DND-41 (cell line): ENCODE measurements around the gene PNLIPRP3.

Source experiments
- ATAC-seq: fragments of 200-7000 bp; cut with Tn5 transposase; 3 replicates; pipeline ENCODE4 v1.9.1; 2021; ENCODE audit warnings: low read depth; ENCODE audit not compliant: insufficient read depth
- DNase-seq: peaks from one replicate; pipeline ENCODE4 v3.0.0-alpha.2; 2020
- H2AFZ ChIP-seq: 2 replicates; pipeline ENCODE4 v1.6.0; 2012; ENCODE audit warnings: low read depth, low read length
- H3K27ac ChIP-seq: 2 replicates; pipeline ENCODE4 v1.5.1; 2012; ENCODE audit warnings: low read length, inconsistent platforms
- H3K27me3 ChIP-seq: fragments of 200-600 bp; sonication (generic); 2 replicates; pipeline ENCODE4 v1.6.0; 2012; ENCODE audit warnings: low read length, mild to moderate bottlenecking, inconsistent platforms; ENCODE audit not compliant: insufficient read depth, poor library complexity
- H3K36me3 ChIP-seq: 2 replicates; pipeline ENCODE4 v1.5.1; 2012; ENCODE audit warnings: low read length, inconsistent platforms; ENCODE audit not compliant: insufficient read depth
- H3K4me1 ChIP-seq: 2 replicates; pipeline ENCODE4 v1.5.1; 2012; ENCODE audit warnings: mild to moderate bottlenecking, low read length; ENCODE audit not compliant: insufficient read depth
- H3K4me2 ChIP-seq: 2 replicates; pipeline ENCODE4 v1.6.0; 2012; ENCODE audit warnings: mild to moderate bottlenecking, moderate library complexity, low read length, inconsistent platforms; ENCODE audit not compliant: insufficient read depth
- H3K4me3 ChIP-seq, 2 experiments: fragments of 200-600 bp in 1 of 2; shearing (Covaris generic) in 1 of 2; 2 replicates each; pipeline ENCODE4 v1.5.1; 2012 to 2016; ENCODE audit warnings: inconsistent platforms in 2 of 2, low read length in 2 of 2, mild to moderate bottlenecking in 2 of 2, low read depth in 1 of 2, moderate library complexity in 1 of 2
- H3K79me2 ChIP-seq: 2 replicates; pipeline ENCODE4 v1.6.0; 2012; ENCODE audit warnings: low read length, inconsistent platforms; ENCODE audit not compliant: insufficient read depth
- H3K9ac ChIP-seq: 2 replicates; pipeline ENCODE4 v1.6.0; 2012; ENCODE audit warnings: low read depth, mild to moderate bottlenecking, inconsistent platforms, low read length, moderate library complexity
- H3K9me3 ChIP-seq: 2 replicates; pipeline ENCODE4 v1.5.1; 2012; ENCODE audit warnings: low read length, moderate library complexity, mild to moderate bottlenecking, inconsistent platforms; ENCODE audit not compliant: insufficient read depth, severe bottlenecking
- H4K20me1 ChIP-seq: 2 replicates; pipeline ENCODE4 v1.6.0; 2012; ENCODE audit warnings: low read length; ENCODE audit not compliant: insufficient read depth
- EZH2 ChIP-seq: IDR thresholded peaks from 3 replicates; pipeline ENCODE4 v1.6.1; 2012; ENCODE audit warnings: borderline replicate concordance, low read depth, mild to moderate bottlenecking, moderate library complexity, low read length, inconsistent platforms; ENCODE audit not compliant: severe bottlenecking
- TF ChIP-seq, protein P1 (sequence below): IDR thresholded peaks from 2 replicates; pipeline ENCODE4 v1.5.1; 2012; ENCODE audit warnings: borderline replicate concordance, low read length, moderate library complexity, mild to moderate bottlenecking; ENCODE audit not compliant: poor library complexity, severe bottlenecking; ENCODE audit errors: extremely low read depth

Gene PNLIPRP3

DNA sequence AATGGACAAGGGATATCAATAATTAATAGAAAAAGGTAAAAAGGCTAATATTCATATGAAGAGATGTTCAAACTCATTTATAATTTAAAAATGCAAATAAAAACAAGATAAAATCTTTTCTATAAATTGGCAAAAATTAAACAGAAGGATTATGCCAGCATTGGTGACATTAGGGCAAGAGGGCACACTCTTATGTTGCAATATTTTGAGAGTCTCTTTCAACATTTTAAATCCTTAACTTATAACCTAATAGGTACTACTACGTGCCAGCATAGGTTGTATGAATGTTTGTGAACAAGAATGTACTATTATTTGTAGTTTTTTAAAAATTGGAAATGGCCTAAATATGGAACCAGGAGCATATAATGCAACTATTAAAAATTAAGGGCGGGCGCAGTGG is 24.8 kb upstream of the PNLIPRP3 start:
- Histone ChIP-seq H3K4me3 (no peak overlapping the region), H3K4me2 (no peak overlapping the region), H3K79me2 (no peaks in the 10 kb centered on the region), H2AFZ (no peak overlapping the region), H3K27ac (no peak overlapping the region), H3K4me1 (no peaks in the 10 kb centered on the region), H3K36me3 (no peaks in the 10 kb centered on the region), H3K9ac (no peak overlapping the region), H3K27me3 (no peaks in the 10 kb centered on the region), H4K20me1 (no peaks in the 10 kb centered on the region), H3K9me3 (no peaks in the 10 kb centered on the region)
- ATAC-seq (no peak), DNase-seq (no peak)
- TF ChIP-seq, protein P1, sequence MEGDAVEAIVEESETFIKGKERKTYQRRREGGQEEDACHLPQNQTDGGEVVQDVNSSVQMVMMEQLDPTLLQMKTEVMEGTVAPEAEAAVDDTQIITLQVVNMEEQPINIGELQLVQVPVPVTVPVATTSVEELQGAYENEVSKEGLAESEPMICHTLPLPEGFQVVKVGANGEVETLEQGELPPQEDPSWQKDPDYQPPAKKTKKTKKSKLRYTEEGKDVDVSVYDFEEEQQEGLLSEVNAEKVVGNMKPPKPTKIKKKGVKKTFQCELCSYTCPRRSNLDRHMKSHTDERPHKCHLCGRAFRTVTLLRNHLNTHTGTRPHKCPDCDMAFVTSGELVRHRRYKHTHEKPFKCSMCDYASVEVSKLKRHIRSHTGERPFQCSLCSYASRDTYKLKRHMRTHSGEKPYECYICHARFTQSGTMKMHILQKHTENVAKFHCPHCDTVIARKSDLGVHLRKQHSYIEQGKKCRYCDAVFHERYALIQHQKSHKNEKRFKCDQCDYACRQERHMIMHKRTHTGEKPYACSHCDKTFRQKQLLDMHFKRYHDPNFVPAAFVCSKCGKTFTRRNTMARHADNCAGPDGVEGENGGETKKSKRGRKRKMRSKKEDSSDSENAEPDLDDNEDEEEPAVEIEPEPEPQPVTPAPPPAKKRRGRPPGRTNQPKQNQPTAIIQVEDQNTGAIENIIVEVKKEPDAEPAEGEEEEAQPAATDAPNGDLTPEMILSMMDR, result no peak
- TF ChIP-seq EZH2, result no peak

DNA sequence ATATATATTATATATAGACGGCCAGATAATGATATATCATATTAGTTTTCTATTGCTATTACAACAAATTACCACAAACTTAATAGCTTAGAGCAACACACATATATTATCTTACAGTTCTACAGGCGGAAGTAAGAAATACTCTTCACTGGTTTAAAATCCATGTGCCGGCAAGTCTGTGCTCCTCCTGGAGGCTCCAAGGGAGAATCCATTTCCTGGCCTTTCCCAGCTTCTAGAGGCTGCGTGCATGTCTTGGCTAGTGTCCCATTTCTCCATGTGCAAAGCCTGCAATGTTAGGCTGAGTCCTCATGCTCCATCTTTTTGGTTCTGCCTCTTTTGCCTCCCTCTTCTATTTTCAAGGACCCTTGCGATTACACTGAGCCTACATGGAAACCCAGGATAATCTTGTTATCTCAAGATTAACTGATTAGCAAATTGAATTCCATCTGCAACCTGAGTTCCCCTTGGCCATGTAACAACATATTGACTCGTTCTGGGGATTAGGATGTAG is 23.9 kb upstream of the PNLIPRP3 start:
- no peak overlapping the region for H3K27ac ChIP-seq
- TF ChIP-seq EZH2, result no peak
- TF ChIP-seq, protein P1, result no peak
- no peak for DNase-seq

DNA sequence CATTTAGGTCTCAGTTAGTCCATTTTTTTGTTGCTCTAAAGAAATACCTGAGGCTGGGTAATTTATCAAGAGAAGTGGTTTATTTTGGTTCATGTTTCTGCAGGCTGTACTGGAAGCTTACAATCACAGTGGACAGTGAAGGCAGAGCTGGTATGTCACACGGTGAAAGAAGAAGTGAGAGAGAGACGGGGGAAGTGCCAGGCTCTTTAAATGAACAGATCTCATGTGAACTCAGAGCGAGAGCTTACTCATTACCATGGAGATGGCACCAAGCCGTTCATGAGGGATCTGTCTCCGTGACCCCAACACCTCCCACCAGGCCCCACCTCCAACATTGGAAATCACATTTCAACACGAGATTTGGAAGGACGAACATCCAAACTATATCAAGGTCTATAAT is 18.9 kb upstream of the PNLIPRP3 start:
- DNase-seq (no peak), ATAC-seq (no peak)
- no peaks in the 10 kb centered on the region for H3K4me1 ChIP-seq
- no peaks in the 10 kb centered on the region for H3K79me2 ChIP-seq
- TF ChIP-seq, protein P1, result no peak
- TF ChIP-seq EZH2, result no peak
- no peaks in the 10 kb centered on the region for H3K27me3 ChIP-seq
- no peak overlapping the region for H3K4me2 ChIP-seq
- no peak overlapping the region for H3K27ac ChIP-seq
- H3K36me3 ChIP-seq, result no peaks in the 10 kb centered on the region
- no peaks in the 10 kb centered on the region for H3K9me3 ChIP-seq
- no peak overlapping the region for H3K9ac ChIP-seq
- no peaks in the 10 kb centered on the region for H4K20me1 ChIP-seq
- no peak overlapping the region for H2AFZ ChIP-seq
- no peak overlapping the region for H3K4me3 ChIP-seq

More for the DNA sequence above, 23.9 kb upstream of the PNLIPRP3 start:
- no peak overlapping the region for H3K4me2 ChIP-seq
- no peak overlapping the region for H3K9ac ChIP-seq
- no peaks in the 10 kb centered on the region for H3K4me1 ChIP-seq
- ATAC-seq, result no peak
- H3K36me3 ChIP-seq, result no peaks in the 10 kb centered on the region
- no peak overlapping the region for H3K4me3 ChIP-seq
- no peaks in the 10 kb centered on the region for H3K79me2 ChIP-seq
- no peaks in the 10 kb centered on the region for H3K27me3 ChIP-seq
- H3K9me3 ChIP-seq, result no peaks in the 10 kb centered on the region
- no peaks in the 10 kb centered on the region for H4K20me1 ChIP-seq
- H2AFZ ChIP-seq, result no peak overlapping the region

DNA sequence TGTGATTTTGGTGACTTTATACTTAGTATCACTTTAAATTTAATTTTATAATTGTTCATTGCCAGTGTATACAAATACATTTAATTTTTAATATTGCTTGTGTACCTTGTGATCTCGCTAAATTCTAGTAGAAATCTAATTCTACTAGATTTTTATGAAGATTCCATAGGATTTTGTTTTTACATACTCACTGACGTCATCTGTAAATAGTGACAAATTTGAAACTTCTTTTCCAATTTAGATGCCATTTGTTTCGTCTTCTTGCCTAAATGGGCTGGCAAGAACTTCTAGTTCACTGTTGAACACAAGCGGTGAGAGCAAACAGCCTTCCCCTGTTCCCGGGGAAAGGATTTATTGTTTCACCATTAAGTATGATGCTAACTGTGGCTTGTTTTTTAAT is 17.3 kb upstream of the PNLIPRP3 start:
- no peaks in the 10 kb centered on the region for H4K20me1 ChIP-seq
- TF ChIP-seq, protein P1, result no peak
- no peak for TF ChIP-seq EZH2
- H3K4me3 ChIP-seq, result no peak overlapping the region
- no peak for ATAC-seq
- no peaks in the 10 kb centered on the region for H3K27me3 ChIP-seq
- H3K27ac ChIP-seq, result no peak overlapping the region
- no peak overlapping the region for H2AFZ ChIP-seq
- H3K9me3 ChIP-seq, result no peaks in the 10 kb centered on the region
- no peaks in the 10 kb centered on the region for H3K4me1 ChIP-seq
- no peak overlapping the region for H3K9ac ChIP-seq
- no peak overlapping the region for H3K4me2 ChIP-seq
- DNase-seq, result no peak
- no peaks in the 10 kb centered on the region for H3K36me3 ChIP-seq
- H3K79me2 ChIP-seq, result no peaks in the 10 kb centered on the region
